ENCODE results near the gene MIAT. TPM values are rescaled to one million over a fixed set of nuclear protein-coding genes. Genes with fewer than 3 reads are reported as not detected.

The MIAT gene
- total and polyA plus RNA-seq, 2 of the 8 experiments (the other 6 are each of a cell fraction or from before 2014, with no cell fraction given), result 27.6 to 36.0 TPM

- no peak for TF ChIP-seq HDAC6 (IDR thresholded peaks at IDR 0.05; ENCODE audit: low read depth, low read length)
- TF ChIP-seq TAF7 (optimal IDR thresholded peaks at IDR 0.05; ENCODE audit: borderline replicate concordance, low read depth, low read length), result no peak
- no peak for TF ChIP-seq RFX5 (IDR thresholded peaks at IDR 0.05; ENCODE audit: borderline replicate concordance, low read depth, low read length)
- no peak for TF ChIP-seq MAX (IDR thresholded peaks at IDR 0.05)
Measured at GRCh38 chr22:26700886-26701285, 43.5 kb downstream of the MIAT start (continued).

Measured in H1 (cell line).